GM19372 (cell line): Measurements from ENCODE around the gene TRRAP.
A peak's percentile ranks its signal among the peaks of the same experiment; 100 is the strongest.
"Not testable (repeated sequence)": the region's sequence is repeated elsewhere in the genome, so short reads cannot be mapped to it uniquely, and the experiment has no call there.

Experiments
- ATAC-seq: cut with Tn5 transposase; IDR thresholded peaks from one replicate; pipeline ENCODE4 v1.9.1; 2021; ENCODE audit warnings: mild to moderate bottlenecking, low read depth, moderate library complexity; ENCODE audit not compliant: unreplicated experiment

Gene TRRAP

DNA sequence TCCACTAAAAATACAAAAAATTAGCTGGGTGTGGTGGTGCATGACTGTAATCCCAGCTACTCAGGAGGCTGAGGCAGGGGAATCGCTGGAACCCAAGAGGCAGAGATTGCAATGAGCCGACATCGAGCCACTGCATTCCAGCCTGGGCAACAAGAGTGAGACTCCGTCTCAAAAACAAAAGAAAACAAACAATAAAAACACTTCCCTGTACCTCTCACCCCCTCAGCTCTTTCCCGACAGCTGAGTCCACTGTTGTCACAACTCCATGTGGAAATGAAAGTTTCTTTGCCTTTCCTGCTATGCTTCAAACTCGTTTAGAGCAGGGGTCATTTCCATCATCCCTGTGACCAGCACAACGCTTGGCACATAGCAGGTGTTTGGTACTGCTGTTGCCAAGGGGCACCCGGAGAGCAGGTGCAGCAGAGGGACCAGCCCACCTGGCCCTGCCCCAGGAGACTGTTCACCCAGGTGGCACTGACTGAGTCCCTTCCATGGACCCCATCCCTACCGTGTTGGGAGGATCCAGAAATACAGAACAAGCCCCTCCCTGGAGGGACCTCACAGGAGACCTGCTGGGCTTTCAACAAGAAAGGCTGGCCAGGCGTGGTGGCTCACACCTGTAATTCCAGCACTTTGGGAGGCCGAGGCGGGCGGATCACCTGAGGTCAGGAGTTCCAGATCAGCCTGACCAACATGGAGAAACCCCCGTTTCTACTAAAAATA, 13.4 kb upstream of the TRRAP start:
- ATAC-seq = no peak

DNA sequence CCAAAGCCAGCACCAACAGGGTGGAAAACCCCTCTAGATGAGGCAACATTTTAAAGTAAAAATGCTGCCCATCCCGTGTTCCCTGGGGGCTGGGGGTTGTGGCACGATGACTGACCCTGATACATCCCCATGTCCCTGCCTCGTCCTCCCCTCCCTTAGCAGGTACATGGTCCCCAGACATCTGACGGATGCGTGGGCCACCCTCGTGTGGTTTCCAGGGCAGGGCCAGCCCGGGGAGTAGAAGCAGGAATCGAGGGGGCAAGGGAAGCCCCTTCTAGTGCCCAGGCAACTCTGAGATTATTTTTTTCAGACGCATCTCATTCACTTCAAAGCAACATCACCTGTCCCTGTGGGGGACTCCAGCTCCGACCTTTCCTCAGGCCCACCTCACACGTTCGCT, 12.0 kb upstream of the TRRAP start:
- ATAC-seq = no peak

DNA sequence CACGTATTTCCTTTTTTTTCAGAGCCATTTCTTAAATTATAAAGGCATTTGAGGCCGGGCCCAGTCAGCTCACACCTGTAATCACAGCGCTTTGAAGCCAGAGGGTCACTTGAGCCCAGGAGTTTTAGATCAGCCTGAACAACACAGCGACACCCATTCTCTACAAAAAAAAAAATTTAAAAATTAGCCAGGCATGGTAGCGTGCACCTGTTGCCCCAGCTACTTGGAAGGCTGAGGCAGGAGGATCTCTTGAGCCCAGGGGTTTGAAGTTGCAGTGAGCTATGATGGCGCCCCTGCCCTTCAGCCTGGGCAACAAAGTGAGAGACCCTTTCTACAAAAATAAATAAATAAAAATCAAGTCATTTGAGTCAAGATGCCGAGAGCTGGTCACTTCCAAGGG, 11.6 kb upstream of the TRRAP start:
- ATAC-seq = no peak

DNA sequence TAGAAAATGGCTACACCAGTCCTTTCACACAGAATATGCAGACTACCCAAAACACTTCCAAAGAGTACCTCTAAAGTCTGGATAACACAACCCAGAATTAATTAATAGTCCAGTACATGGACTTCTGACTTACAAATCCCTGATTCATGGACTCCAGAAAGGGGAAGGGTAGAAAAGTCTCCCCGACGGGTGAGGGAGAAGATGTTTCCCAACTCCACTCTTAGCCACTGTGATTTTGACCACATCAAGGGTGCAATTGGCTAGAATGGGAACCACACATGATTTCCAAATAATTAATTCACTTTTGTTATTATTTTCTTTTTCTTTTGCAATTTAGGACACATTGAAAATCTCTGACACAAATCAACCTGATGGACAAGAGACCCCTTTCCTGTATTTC, 9.9 kb upstream of the TRRAP start:
- no peak for ATAC-seq

DNA sequence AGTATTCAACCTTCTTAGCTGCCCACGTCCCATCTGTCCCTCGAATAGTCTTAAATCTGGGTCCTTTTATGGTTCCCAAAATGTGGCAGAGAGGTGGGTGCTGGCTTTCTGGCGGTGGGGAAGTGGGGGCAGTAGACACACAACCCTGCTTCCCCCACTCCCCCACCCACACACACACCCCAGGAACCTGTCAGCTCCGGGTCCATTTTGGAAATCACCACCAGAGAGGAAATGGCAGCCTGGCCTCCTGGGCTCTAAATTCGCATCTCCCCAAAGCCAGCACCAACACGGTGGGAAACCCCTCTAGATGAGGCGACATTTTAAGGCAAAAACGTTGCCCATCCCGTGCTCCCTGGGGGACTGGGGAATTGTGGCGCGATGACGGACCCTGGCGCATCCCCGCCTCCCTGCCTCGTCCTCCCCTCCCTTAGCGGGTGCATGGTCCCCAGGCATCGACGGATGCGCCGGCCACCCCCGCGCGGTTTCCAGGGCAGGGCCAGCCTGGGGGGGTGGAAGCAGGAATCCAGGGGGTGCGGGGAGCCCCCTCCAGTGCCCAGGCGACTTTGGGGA, 9.2 kb upstream of the TRRAP start:
- ATAC-seq = no peak

DNA sequence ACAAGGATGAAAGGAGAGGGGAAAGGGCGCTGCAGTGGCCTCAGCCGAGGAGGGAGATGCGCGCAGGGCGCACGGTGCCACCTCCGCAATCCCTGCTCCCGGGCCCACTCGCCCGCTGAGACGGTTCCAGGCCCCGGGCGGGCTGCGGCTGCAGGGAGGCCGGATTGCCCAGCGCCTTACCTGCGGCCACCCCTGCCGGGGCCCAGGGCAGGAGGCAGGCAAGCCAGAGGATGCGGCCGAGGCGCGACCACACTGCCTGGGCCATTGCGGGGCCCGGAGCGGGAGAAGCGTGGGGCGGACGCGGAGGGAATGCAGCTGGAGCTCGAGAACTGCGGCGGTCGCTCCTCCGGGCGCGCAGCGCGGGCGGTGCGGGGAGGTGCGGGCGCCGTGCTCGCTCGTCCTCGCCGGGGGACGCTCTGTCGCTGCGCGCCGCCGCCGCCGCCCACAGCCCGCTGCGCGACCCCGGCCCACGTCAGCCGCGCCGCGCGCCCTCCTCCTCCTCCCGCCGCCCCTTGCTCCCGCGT, 8.7 kb upstream of the TRRAP start, which contains the start of gene TMEM130:
Gene TMEM130, minus strand, starts transcription at position 418 of the 524 bp plus-strand sequence. Its CDS starts 153 bp downstream, at position 265.
- no peak for ATAC-seq

DNA sequence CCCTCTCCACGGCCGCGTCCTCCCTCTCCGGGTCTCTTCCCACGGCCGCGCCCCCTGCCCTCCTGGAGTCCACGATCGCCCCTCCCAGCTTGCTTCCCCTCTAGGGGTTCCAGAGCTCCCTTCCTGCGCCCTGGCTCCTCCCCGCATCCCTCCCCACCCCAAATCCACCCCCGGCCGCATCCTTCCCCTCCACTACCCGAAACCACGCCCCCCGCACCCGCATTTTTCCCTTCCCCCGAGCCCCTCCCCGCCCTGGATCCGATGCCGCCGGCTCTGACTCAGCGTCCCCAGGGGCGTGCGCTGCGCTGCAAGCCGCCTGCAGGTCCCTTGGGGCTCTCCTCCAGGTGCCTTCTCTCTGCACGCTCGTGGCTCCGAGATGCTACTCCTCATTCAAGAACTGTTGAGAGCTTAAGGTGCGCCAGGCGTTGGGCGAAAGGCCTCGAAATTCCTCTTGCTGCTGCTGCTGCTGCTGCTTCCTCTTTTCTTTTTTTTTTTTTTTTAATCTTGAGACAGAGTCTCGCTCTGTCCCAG, 8.1 kb upstream of the TRRAP start:
- ATAC-seq = no peak

DNA sequence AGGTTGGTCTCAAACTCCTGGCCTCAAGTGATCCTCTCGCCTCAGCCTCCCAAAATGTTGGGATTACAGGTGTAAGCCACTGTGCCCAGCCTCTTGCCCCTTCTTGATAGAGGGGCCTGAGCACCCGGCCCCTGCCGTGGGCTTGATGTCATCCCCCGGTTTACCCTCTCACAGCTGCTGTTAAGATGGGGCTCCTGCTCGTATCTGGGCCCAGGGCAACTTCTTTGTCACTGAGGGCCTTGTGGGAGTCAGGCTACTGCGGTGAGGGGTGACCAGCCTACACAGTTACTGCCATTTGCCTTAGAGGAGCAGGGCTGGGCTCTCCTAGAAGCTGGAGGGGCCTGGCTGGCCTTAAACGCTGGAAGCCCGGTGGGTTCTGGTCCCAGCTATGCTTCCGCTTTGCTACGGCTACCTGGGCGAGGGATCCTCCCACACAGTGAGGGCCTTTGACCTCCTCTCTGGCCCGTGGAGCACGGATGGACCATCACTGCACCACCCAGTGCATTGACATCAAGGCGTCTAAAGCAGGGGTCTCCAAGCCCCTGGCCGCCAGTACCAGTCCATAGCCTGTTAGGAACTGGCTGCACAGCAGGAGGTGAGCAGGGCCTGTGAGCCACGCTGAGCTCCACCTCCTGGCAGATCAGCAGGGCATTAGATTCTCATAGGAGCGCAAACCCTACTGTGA, 7.4 kb upstream of the TRRAP start:
- ATAC-seq = no peak

DNA sequence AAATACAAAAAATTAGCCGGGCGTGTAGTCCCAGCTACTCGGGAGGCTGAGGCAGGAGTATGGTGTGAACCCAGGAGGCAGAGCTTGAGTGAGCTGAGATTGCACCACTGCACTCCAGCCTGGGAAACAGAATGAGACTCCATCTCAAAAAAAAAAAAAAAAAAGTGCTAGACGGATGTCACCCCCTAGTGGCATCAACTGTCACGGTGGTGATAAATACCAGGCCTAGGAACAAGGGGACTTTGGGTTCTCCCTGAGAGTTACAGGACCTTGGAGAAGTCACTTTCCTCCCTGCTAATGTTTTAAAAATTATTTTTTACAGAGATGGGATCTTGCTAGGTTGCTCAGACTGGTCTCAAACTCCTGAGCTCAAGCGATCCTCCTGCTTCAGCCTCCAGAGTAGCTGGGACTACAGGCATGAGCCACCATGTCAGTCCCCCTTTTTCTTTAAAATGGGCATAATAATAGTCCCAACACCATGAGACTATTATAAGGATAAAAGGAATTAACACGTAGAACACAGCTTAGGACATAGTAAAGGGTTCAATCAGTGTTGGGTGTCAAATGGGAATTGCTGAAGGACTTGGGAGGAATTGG, 5.9 kb upstream of the TRRAP start:
- ATAC-seq = no peak

DNA sequence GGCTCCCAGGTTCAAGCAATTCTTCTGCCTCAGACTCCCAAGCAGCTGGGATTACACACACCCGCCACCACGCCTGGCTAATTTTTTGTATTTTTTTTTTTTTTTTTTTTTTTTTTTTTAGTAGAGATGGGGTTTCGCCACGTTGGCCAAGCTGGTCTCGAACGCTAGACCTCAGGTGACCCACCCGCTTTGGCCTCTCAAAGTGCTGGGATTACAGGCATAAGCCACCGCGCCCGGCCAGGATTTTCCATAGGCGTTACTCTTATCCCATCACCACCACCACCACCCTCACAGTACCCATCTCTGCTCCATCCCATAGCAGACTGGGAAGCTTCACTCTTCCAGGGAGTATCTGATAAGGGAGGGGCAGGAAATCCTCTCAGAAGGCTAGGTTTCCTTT, 4.7 kb upstream of the TRRAP start:
- not testable (repeated sequence) for ATAC-seq

DNA sequence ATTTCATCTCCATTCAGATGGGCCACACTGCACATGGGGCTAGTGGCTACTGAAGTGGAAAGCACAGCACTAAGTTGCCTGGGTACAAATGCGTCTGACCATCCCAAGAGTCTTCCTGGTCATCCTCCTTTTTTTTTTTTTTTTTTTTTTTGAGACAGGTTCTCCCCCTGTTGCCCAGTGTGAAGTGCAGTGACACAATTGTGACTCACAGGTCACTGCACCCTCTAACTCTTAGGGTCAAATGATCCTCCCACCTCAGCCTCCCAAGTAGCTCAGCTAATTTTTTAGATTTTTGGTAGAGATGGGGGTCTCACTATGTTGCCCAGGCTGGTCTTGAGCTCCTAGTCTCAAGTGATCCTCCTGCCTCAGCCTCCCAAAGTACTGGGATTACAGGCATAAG, 3.4 kb upstream of the TRRAP start:
- ATAC-seq = no peak

DNA sequence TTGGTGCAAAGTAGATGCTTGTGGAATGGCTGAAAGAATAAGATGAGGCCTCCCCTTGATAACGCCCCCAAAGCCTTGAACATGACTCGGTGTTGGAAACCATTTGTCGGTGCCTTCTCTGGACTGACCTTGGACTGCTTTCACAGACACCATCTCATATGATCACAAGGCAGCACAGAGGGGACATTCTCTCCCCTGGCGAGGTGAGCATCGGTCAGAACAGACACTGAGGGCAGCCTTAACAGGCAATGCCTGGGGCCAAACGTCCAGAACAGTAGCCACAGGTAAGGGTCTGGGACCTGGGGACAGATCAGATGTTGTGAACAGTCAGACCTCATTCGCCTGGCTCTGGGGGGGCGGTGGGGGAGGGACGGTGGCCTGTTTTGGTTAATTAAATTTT, 2.8 kb upstream of the TRRAP start:
- no peak for ATAC-seq

DNA sequence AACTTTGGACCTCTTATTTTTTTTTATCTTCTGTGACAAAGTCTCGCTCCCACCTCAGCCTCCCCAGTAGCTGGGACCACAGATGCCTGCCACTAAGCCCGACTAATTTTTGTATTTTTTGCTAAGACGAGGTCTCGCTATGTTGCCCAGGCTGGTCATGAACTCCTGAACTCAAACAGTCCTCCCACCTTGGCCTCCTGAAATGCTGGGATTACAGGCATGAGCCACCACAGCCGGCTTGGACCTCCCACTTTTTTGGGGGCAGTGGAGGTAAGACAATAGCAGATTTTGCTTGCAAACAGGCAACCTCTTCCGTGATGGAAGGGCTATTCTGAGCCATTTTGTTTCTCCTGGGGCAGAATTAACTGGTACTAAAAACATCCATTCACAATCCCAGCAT, 1.2 kb upstream of the TRRAP start:
- ATAC-seq = no peak

DNA sequence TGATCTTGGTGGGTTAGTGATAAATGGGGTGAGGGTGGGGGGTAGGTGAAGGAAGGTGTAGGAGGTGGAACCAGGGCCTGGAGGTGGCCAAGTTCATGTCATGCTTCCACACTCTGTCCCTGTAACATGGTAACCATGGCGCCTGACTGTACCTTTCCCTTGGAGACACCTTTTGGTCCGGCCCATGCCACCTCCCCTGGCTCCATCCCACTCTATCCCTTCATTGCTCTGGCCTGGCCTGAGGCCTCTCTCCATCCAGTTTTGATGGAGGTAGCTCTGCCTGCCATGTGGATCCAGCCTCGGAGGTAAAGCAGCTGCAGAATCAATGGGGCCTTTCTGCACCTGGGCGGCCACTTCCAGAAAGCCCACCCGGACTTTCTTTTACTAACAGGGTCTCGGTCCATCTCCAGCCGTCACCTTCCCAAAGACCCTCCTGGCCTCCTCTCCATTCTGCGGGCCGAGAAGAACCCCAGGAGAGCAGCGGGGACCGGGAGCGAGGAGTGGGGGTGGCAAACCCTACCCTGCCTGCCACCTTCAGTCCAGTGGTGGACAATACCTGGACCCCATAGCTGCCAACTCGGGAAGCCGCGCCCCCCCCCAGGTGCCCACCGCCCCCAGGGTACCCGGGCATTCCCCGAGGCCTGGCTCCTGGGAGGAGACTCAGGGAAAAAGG, 504 bp upstream of the TRRAP start:
- no peak for ATAC-seq

DNA sequence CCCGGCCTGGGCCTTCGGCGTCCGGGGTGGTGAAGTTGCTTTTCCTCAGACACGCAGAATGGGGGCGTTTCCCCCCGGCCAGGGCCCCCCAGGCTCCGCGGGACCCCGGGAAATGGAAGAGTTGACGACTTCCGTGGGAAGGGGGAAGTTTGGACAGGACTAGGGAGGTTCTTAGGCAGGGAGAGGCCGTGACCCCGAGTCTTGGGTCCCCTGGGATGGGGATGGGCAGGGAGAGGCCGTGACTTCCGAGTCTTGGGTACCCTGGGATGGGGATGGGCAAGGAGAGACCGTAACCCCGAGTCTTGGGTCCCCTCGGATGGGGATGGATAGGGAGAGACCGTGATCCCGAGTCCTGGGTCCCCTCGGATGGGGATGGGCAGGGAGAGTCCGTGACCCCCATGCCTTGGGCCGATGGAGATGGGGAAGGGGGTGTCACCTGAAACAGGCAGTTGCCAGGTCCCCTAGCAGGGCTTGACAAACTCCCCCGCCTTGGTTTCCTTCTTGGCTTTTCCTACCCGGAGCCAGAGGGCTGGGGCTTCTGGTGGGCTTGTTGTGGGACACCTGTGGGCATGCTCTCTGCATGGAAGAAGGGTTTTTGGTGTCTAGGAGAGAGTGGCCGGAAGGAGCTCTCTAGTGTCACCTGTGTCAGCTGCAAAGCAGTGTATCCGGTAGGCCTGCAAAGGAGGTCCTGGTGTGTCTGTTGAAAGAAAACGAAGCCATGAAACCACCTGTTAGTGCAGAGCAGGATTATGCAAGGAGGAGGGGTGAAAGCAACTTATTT, 1.1 kb downstream of the TRRAP start:
- peak; percentile 65 for ATAC-seq

DNA sequence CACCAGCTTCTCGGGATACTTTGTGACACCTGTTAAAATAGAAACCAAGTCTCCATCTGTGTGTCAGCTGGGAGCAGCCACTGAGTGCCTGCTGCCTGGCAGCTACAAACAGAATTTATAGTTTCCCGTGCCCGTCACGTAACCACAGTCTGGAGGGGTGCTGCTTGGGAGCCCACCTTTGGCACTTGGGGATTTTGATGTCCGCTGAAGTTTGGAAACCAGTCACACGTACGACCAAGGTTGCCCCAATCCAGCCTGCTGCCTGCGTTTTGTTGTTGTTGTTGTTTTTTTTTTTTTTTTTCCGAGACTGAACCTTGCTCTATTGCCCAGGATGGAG, 1.6 kb downstream of the TRRAP start:
- ATAC-seq = no peak

DNA sequence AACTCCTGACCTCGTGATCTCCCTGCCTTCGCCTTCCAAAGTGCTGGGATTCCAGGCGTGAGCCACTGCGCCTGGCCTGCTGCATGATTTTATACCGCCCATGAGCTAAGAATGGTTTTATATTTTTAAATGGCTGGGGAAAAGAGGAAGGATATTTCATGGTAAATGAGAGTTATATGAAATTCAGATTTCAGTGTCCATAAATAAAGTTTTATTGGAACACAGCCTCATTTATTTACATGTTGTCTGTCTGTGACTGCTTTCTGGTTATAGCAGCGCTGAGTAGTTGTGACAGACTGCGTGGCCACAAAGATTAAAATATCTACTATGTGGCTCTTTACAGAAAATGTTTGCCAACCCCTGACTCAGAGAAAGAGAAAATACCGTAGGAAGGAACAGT, 2.2 kb downstream of the TRRAP start:
- ATAC-seq = no peak

DNA sequence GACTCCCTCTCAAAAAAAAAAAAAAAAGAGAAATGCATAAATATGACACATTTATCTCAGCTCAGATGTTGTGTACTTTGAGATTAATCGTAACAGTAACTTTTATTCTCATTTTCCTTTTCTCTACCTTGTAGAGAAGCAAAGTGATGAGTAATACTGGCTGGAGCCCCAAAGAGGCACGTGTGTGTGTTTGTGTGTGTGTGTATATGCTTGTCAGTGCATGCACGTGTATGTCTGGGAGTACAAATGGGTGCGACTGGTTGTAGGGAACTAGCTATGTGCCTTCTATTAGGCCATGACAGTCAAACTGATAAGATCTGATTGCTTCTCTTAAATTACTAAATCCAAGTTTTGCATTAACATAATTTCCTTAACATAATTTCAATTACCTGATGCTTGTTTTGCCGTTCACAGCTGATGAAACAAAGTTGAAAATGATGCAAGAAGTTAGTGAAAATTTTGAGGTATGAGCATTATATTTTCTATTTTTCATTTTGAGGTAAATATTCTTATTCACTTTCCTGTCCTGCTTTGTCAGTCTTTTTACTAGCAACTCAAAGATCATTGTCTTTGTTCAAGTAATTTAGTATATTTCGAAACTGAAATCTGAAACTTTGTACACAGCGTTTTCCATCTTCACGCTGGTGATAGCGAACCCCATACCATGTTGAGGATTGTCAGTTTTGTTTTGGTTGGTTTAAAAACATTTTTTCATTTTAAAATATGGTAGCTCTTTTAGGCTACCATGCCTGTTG, 3.4 kb downstream of the TRRAP start:
- no peak for ATAC-seq

DNA sequence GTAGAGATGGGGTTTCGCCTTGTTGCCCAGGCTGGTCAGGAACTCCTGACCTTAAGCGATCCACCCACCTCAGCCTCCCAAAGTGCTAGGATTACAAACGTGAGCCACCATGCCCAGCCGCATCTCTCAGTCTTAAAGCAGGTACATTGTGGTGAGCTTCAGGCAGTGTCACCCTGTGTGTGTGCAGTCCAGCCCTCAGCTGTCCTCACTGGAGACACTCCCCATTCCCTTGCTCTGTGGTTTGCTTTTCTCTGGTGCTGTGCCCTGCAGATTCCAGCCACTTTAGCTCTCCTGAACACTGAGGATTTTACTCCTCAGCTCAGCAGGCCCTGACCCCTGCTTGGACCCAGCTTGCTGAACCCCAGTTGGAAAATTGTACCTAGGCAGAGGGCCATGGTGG, 6.1 kb downstream of the TRRAP start:
- no peak for ATAC-seq
